Measurements from ENCODE around the gene CCR1. TPM values are rescaled to one million over a fixed set of nuclear protein-coding genes. Genes with fewer than 3 reads are reported as not detected.
"Not testable (repeated sequence)": the region's sequence is repeated elsewhere in the genome, so short reads cannot be mapped to it uniquely, and the experiment has no call there.

Gene CCR1
- total RNA-seq, 1 donor from 2014 or later: 11.1 TPM

DNA sequence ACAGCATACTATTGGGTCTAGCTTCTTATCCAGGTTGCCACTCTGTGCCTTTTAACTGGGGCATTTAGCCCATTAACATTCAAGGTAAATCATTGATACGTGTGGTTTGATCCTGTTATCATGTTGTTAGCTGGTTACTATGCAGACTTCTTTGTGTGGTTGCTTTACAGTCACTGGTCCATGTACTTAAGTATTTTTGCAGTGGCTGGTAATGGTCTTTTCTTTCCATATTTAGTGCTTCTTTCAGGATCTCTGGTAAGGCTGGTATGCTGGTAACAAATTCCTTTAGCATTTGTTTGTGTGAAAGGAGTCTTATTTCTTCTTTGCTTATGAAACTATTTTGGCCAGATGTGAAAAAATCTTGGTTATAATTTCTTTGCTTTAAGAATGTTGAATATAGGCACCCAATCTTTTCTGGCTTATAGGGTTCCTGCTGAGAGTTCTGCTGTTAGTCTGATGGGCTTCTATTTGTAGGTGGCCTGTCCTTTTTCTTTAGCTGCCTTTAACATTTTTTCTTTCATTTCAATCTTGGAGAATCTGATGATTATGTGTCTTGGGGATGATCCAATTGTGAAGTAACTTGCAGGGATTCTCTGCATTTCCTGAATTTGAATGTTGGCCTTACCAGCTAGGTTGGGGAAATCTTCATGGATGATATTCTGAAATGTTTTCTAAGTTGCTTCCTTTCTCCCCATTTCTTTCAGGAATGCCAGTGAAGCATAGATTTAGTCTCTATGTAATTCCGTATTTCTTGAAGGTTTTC lies 39.3 kb downstream of the CCR1 start:
- no peak for DNase-seq (ENCODE audit: low spot score)

GRCh38 chr3:46163556-46164041 lies 44.5 kb downstream of the CCR1 start:
- peak; percentile 18 for DNase-seq (ENCODE audit: low spot score)

DNA sequence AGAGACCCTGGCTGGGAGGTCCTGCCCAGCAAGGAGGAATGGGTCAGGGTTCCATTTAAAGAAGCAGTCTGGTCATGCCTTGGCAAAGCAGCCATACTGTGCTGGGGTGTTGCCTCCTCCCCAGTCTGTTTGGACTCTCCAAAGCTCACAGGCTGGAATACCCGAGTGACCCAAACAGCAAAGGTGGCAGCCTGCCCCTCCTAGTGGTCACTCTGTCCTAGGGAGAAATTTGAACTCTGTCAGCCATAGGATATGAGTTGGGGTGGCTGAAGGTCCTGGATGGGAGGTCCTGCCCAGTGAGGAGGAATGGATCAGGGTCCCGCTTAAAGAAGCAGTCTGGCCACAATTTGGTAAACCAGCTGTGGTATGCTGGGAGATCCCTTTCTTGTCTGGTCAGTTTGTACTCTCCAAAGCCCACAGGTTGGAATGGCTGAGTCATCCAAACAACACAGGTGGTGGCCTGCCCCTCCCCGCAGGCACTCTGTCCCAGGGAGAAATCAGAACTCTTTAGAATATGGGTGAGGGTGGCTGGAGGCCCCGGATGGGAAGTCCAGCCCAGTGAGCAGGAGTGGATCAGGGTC lies 45.0 kb downstream of the CCR1 start:
- no peak for DNase-seq (ENCODE audit: low spot score)

DNA sequence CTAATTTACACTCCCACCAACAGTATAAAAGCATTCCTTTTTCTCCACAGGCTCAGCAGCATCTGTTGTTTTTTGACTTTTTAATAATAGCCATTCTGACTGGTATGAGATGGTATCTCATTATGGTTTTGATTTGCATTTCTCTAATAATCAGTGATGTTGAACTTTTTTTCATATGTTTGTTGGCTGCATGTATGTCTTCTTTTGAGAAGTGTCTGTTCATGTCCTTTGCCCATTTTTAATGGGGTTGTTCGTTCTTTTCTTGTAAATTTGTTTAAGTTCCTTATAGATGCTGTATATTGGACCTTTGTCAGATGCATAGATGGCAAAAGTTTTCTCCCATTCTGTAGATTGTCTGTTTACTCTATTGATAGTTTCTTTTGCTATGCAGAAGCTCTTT lies 50.4 kb downstream of the CCR1 start:
- not testable (repeated sequence) for DNase-seq (ENCODE audit: low spot score)

- no peak for DNase-seq (ENCODE audit: low spot score)
These were observed 53.8 kb downstream of the CCR1 start for GRCh38 chr3:46154311-46154710.

Other genes starting within 250 kb of the CCR1 start
- gene FYCO1, start 212.5 kb downstream of the CCR1 start, total RNA-seq (ENCODE audit: insufficient read depth, low replicate concordance): 26.7 TPM
- gene XCR1, start 180.8 kb downstream of the CCR1 start, total RNA-seq (ENCODE audit: insufficient read depth, low replicate concordance): 0.24 TPM
- gene CCR3, start 34.1 kb upstream of the CCR1 start, total RNA-seq (ENCODE audit: insufficient read depth, low replicate concordance): 41.7 TPM
- 10.8 TPM for gene CCR2, start 145.8 kb upstream of the CCR1 start, total RNA-seq (ENCODE audit: insufficient read depth, low replicate concordance)
- gene CCR5, start 162.6 kb upstream of the CCR1 start, total RNA-seq (ENCODE audit: insufficient read depth, low replicate concordance): 2.2 TPM
- 1.4 TPM for gene CCRL2, start 198.9 kb upstream of the CCR1 start, total RNA-seq (ENCODE audit: insufficient read depth, low replicate concordance)

Data from umbilical cord (tissue), 2 donors.